Activated T-helper 1 cell treated with anti-CD3 and anti-CD28 coated beads, Interleukin-2, amount 50 U/mL, for 16 hours (primary cell): ENCODE measurements around the gene IGF2BP2.

ENCODE experiments used
- DNase-seq, 2 donors: peaks; one replicate each; pipeline ENCODE4 v3.0.0-alpha.2; 2020; ENCODE audit warnings: low read depth in 1 of 2, low spot score in 1 of 2

IGF2BP2 gene

GRCh38 chr3:185737740-185738680 lies 86.8 kb downstream of the IGF2BP2 start:
- no peak for DNase-seq

GRCh38 chr3:185737020-185737419 lies 87.8 kb downstream of the IGF2BP2 start:
- DNase-seq: no peak

GRCh38 chr3:185734725-185735096 lies 90.1 kb downstream of the IGF2BP2 start:
- DNase-seq: no peak

- no peak for DNase-seq
Observed at GRCh38 chr3:185733980-185734724, 90.7 kb downstream of the IGF2BP2 start.

- DNase-seq: no peak
Observed at GRCh38 chr3:185732782-185733181, 92.1 kb downstream of the IGF2BP2 start.

GRCh38 chr3:185730550-185730949 lies 94.3 kb downstream of the IGF2BP2 start:
- DNase-seq: no peak

- DNase-seq: no peak
Observed at GRCh38 chr3:185729337-185730055, 95.3 kb downstream of the IGF2BP2 start.

- DNase-seq: no peak
Observed at GRCh38 chr3:185728630-185729336, 96.1 kb downstream of the IGF2BP2 start.

GRCh38 chr3:185727873-185728272 lies 97.0 kb downstream of the IGF2BP2 start:
- DNase-seq: no peak

- DNase-seq: no peak
Observed at GRCh38 chr3:185726254-185726967, 98.4 kb downstream of the IGF2BP2 start.

GRCh38 chr3:185724761-185725160 lies 100.1 kb downstream of the IGF2BP2 start:
- DNase-seq: no peak

- DNase-seq: no peak
Observed at GRCh38 chr3:185724251-185724650, 100.6 kb downstream of the IGF2BP2 start.

- DNase-seq: no peak
Observed at GRCh38 chr3:185722881-185723280, 102.0 kb downstream of the IGF2BP2 start.

GRCh38 chr3:185721970-185722369 lies 102.9 kb downstream of the IGF2BP2 start:
- DNase-seq: no peak

GRCh38 chr3:185720326-185720725 lies 104.5 kb downstream of the IGF2BP2 start:
- DNase-seq: no peak

- DNase-seq: no peak
Observed at GRCh38 chr3:185718736-185719593, 105.9 kb downstream of the IGF2BP2 start.

GRCh38 chr3:185717627-185718402 lies 107.0 kb downstream of the IGF2BP2 start:
- no peak for DNase-seq

GRCh38 chr3:185717121-185717520 lies 107.7 kb downstream of the IGF2BP2 start:
- DNase-seq: no peak
